Keratinocyte (primary cell): ENCODE measurements around the gene CRADD. TPM values are rescaled to one million over a fixed set of nuclear protein-coding genes. Genes with fewer than 3 reads are reported as not detected.

ENCODE experiments used
- DNase-seq: peaks from one replicate; pipeline ENCODE4 v3.0.0-alpha.2; 2011; ENCODE audit warnings: low read depth, missing footprints, low spot score
- FAIRE-seq: peaks from 2 replicates; lab custom pipeline; 2011; peaks lifted over from hg19 to GRCh38; lab: Jason Lieb, UNC
- H2AFZ ChIP-seq: 2 replicates; pipeline ENCODE4 v1.6.0; 2012; ENCODE audit warnings: low read length, control low read depth, inconsistent platforms; ENCODE audit not compliant: control insufficient read depth
- H3K27ac ChIP-seq: 2 replicates; pipeline ENCODE4 v1.5.1; 2011; ENCODE audit warnings: low read length; ENCODE audit not compliant: control insufficient read depth, insufficient read depth
- H3K27me3 ChIP-seq: 3 replicates; pipeline ENCODE4 v1.6.0; 2011; ENCODE audit warnings: low read length; ENCODE audit not compliant: control insufficient read depth, insufficient read depth; ENCODE audit errors: extremely low read depth
- H3K36me3 ChIP-seq, 2 experiments: 2 replicates in 1 of 2; 3 replicates in 1 of 2; pipeline ENCODE4 v1.5.1; 2011; ENCODE audit warnings: low read length in 2 of 2, mild to moderate bottlenecking in 1 of 2; ENCODE audit not compliant: control insufficient read depth in 2 of 2, insufficient read depth in 2 of 2; ENCODE audit errors: extremely low read depth in 1 of 2
- H3K4me1 ChIP-seq: 3 replicates; pipeline ENCODE4 v1.5.1; 2011; ENCODE audit warnings: low read length; ENCODE audit not compliant: control insufficient read depth, insufficient read depth; ENCODE audit errors: extremely low read depth
- H3K4me2 ChIP-seq: 3 replicates; pipeline ENCODE4 v1.6.0; 2011; ENCODE audit warnings: low read depth, low read length; ENCODE audit not compliant: control insufficient read depth, insufficient read depth; ENCODE audit errors: extremely low read depth
- H3K4me3 ChIP-seq, 3 experiments: fragments of 200-600 bp in 1 of 3; sonication (generic) in 1 of 3; 2 replicates in 2 of 3; 3 replicates in 1 of 3; pipeline ENCODE4 v1.5.1; 2011 to 2016; ENCODE audit warnings: low read length in 3 of 3, mild to moderate bottlenecking in 3 of 3, control low read depth in 2 of 3, inconsistent platforms in 1 of 3, low read depth in 1 of 3, mixed read lengths in 1 of 3, mixed run types in 1 of 3, moderate library complexity in 1 of 3; ENCODE audit not compliant: control insufficient read depth in 2 of 3, insufficient read depth in 2 of 3; ENCODE audit errors: extremely low read depth in 1 of 3
- H3K79me2 ChIP-seq: 2 replicates; pipeline ENCODE4 v1.6.0; 2012; ENCODE audit warnings: low read length; ENCODE audit not compliant: control insufficient read depth, insufficient read depth
- H3K9ac ChIP-seq: 3 replicates; pipeline ENCODE4 v1.6.0; 2011; ENCODE audit warnings: low read length; ENCODE audit not compliant: control insufficient read depth, insufficient read depth; ENCODE audit errors: extremely low read depth
- H3K9me1 ChIP-seq: 3 replicates; pipeline ENCODE4 v1.6.0; 2011; ENCODE audit warnings: low read length; ENCODE audit not compliant: control insufficient read depth, insufficient read depth; ENCODE audit errors: extremely low read depth
- H3K9me3 ChIP-seq: 2 replicates; pipeline ENCODE4 v1.5.1; 2012; ENCODE audit warnings: low read depth, low read length; ENCODE audit not compliant: control insufficient read depth
- H4K20me1 ChIP-seq: 3 replicates; pipeline ENCODE4 v1.6.0; 2011; ENCODE audit warnings: low read length; ENCODE audit not compliant: control insufficient read depth, insufficient read depth; ENCODE audit errors: extremely low read depth
- EZH2 ChIP-seq: IDR thresholded peaks from one replicate; pipeline ENCODE4 v1.6.1; 2012; ENCODE audit warnings: inconsistent platforms, mild to moderate bottlenecking, low read length, moderate library complexity
- dilution Hi-C: fragments of 300-500 bp; cut with MboI; formaldehyde crosslinking; loops from one replicate; pipeline ENCODE4 v1.7.0; 2020; ENCODE audit warnings: low sequenced_read_pairs; ENCODE audit not compliant: extremely low pct_ligation_motif_present
- polyA plus RNA-seq, 5 experiments: library from polyadenylated mRNA; depleted of rRNA in 3 of 5; stranded (reverse) in 3 of 5; stranded (forward) in 1 of 5; unstranded in 1 of 5; fragments of >200 nt; gene quantifications; 1 replicate in 1 of 5; 2 replicates in 3 of 5; 3 replicates in 1 of 5; pipeline versions ENCODE4 v1.2.1 to v1.2.3, GENCODE V29; 2011 to 2012; ENCODE audit warnings: missing spikeins in 2 of 5, low read depth in 1 of 5, low replicate concordance in 1 of 5
- TF ChIP-seq, protein P1 (sequence below), 3 experiments: IDR thresholded peaks in 1 of 3; conservative IDR thresholded peaks in 1 of 3; optimal IDR thresholded peaks in 1 of 3; 2 replicates in 2 of 3; 3 replicates in 1 of 3; pipeline versions ENCODE3 to v1.5.1; 2011; ENCODE audit warnings: low read length in 3 of 3, mild to moderate bottlenecking in 3 of 3, moderate library complexity in 2 of 3, control low read depth in 1 of 3, inconsistent platforms in 1 of 3; ENCODE audit not compliant: insufficient read depth in 2 of 3; ENCODE audit errors: extremely low read depth in 1 of 3

CRADD gene
- polyA plus RNA-seq, 1 donor (not counting 4 experiments of a cell fraction or from before 2014, with no cell fraction given) = 11.2 TPM

DNA sequence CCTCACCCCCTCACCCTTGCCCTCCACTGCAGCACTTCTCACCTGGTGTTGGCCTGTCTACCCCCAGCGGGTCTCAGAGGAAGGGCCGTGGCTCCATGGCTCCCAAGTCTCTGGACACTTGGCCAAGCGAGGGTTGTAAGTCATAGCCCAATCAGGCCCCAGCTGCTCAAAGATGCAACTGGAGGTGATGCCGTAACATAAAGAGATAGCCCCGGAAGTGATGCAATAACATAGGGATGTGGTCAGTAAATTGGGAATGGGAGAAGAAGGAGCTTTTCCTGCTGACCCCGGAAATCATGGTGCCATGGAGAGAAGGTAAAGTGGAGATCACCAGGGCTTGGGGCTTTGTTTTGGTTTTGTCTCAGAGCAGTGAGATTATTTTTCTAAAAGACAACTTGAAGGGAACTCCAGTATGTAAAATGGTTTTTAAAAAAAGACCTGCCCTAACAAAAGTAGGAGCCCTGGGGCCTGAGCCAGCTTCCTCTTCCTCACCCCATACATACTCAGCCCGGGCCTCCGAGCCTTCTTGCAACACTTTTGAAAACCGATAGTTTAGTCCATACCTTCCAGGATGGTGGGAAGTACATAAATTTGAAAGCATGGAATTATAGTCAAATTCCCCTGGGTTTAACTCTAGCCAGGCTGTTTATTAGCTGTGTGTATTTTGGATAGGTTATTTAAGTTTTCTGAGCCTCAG lies 212.5 kb downstream of the CRADD start:
- Histone ChIP-seq H3K4me1 (no peaks in the 10 kb centered on the region), H4K20me1 (no peaks in the 10 kb centered on the region), H3K36me3 (no peaks in the 10 kb centered on the region), H3K9ac (no peak overlapping the region), H3K9me1 (no peaks in the 10 kb centered on the region), H3K79me2 (no peaks in the 10 kb centered on the region), H2AFZ (no peak overlapping the region), H3K27me3 (no peaks in the 10 kb centered on the region), H3K4me2 (no peak overlapping the region), H3K27ac (no peak overlapping the region), H3K4me3 (no peak overlapping the region), H3K9me3 (no peaks in the 10 kb centered on the region)
- dilution Hi-C loops = no loop called here
- DNase-seq = no peak
- no peak for FAIRE-seq
- TF ChIP-seq EZH2 = no peak
- TF ChIP-seq, protein P1, sequence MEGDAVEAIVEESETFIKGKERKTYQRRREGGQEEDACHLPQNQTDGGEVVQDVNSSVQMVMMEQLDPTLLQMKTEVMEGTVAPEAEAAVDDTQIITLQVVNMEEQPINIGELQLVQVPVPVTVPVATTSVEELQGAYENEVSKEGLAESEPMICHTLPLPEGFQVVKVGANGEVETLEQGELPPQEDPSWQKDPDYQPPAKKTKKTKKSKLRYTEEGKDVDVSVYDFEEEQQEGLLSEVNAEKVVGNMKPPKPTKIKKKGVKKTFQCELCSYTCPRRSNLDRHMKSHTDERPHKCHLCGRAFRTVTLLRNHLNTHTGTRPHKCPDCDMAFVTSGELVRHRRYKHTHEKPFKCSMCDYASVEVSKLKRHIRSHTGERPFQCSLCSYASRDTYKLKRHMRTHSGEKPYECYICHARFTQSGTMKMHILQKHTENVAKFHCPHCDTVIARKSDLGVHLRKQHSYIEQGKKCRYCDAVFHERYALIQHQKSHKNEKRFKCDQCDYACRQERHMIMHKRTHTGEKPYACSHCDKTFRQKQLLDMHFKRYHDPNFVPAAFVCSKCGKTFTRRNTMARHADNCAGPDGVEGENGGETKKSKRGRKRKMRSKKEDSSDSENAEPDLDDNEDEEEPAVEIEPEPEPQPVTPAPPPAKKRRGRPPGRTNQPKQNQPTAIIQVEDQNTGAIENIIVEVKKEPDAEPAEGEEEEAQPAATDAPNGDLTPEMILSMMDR (optimal IDR thresholded peaks at IDR 0.05 in 1 of 3, IDR thresholded peaks at IDR 0.05 in 1 of 3, conservative IDR thresholded peaks at IDR 0.05 in 1 of 3; ENCODE audit: extremely low read depth in 1 of 3, insufficient read depth in 2 of 3, low read length in 3 of 3) = no peak

DNA sequence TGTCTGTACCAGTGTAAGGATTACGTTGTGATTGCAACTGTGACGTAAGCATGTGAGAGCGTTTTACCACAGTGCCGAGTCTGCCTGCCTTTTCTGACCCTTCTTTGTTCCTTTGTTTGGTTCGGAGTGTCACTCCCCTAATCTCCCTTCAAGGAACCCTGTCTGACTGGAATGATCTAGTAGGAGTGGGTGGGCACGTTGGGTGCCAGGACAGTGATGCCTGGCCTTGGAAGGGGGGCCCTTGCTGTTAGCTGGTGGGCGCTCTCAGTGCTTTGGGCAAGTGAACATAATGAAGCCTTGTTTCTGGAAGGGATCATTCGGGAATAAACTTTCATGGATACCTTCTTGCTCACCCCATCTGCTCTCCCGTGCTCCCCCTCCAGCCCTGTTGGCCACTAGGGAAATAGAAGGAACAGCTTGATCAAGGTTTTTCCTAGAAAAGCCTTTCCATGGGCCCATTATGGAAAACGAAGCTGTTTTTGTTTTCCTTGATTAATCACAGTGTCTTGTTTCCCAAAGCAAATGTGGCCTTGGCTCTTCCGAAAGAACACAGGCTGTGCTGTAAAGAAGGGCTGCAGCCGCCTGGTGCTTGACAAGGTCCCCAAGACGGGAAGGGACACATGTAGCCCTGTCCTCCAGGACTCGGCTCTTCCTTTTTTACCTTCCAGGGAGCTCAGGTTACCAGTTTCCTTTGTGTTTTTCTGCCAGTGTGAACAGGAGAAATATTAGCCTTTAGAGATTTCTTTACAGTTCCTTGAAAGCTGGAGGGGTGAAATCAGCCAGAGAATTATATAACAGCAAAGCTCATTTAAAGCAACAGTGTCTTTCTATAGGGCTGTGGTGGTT lies 215.5 kb downstream of the CRADD start:
- dilution Hi-C loops = no loop called here
- H3K27me3 ChIP-seq = no peaks in the 10 kb centered on the region
- H3K9me3 ChIP-seq = no peaks in the 10 kb centered on the region
- no peaks in the 10 kb centered on the region for H3K4me1 ChIP-seq
- H3K4me3 ChIP-seq = no peak overlapping the region
- no peak overlapping the region for H3K9ac ChIP-seq
- DNase-seq (no peak), FAIRE-seq (no peak)
- H3K79me2 ChIP-seq = no peaks in the 10 kb centered on the region
- H3K27ac ChIP-seq = no peak overlapping the region
- no peaks in the 10 kb centered on the region for H4K20me1 ChIP-seq
- TF ChIP-seq, protein P1 (optimal IDR thresholded peaks at IDR 0.05 in 1 of 3, IDR thresholded peaks at IDR 0.05 in 1 of 3, conservative IDR thresholded peaks at IDR 0.05 in 1 of 3; ENCODE audit: extremely low read depth in 1 of 3, insufficient read depth in 2 of 3, low read length in 3 of 3) = no peak
- no peak for TF ChIP-seq EZH2
- no peak overlapping the region for H3K4me2 ChIP-seq
- no peaks in the 10 kb centered on the region for H3K36me3 ChIP-seq
- H3K9me1 ChIP-seq = no peaks in the 10 kb centered on the region
- no peak overlapping the region for H2AFZ ChIP-seq
